ENCODE results near the gene CALCOCO1.
"Not testable (repeated sequence)": the region's sequence is repeated elsewhere in the genome, so short reads cannot be mapped to it uniquely, and the experiment has no call there.

CALCOCO1 gene

GRCh38 chr12:53727310-53728041, at the start of gene CALCOCO1:
Gene CALCOCO1, minus strand, starts transcription at chr12:53727452. Its CDS starts 2,210 bp downstream, at chr12:53725242.
- DNase-seq: peak; percentile 91 to 92

DNA sequence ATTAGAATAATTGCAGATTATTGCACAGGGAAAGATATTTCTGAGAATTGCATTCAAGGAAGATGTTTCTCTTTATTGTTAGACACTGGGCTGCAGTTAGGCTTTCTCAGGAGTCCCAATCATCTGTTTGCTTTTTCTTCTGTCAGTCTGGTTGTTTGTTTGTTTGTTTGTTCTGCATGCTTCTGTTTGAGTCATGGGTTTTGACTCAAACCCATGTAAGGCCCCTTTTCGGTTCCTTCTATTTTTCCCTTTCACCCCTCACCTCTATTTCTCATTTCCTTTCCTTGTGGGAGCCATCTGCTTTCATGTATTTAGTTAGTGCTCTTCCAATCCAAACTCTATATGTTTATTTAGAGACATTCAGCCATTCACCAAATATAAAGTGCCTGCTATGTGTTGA, 49.6 kb upstream of the CALCOCO1 start:
- no peak for DNase-seq

DNA sequence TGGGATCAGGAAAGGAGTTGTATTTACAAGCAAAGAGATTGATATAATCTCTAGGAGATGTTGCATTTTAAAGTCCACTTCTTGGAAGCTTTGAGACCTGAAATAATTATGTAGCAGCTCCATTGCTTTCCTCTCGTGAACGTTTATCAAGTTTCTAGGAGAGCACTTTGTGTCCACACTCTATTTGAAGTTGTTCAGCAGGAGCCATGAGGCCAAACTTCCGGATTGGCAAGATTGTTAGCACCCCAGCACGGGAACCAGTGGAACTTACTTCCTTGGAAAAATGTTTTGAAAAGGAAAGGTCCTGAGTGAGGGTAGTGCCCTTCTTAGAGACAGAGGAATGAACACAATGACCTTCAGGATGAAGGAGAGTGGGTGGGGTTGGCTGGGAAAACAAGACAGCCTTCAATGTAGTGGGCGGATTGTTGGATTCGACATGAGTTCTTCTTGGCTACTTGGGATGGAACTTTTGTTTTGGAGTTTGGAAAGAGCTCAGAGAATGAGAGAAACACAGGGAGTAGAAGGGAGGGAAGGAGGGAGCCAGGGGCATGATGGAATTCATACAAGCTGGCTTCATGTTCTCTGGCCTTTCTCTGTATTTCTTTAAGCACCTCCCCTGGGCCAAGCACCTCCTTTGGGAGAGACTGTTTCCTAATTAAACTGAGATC, 48.4 kb upstream of the CALCOCO1 start:
- DNase-seq: no peak

DNA sequence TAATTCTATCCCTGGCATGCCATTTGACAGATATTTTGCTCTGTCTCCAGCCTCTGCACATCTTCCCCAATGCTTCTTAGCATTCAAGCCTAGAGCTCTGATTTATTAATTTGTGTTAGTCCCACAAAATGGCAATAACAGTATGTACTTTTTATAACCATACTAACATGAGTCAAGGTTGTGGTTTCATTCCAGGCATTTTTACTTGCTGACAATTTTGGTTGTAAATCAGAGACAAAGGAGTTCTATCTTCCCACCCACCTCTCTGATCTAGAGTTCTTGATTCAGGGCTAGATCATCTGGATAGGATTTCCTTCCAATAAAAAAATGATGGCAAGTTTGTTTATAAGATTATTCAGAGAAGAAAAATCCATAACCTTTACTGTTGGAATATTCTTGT, 43.0 kb upstream of the CALCOCO1 start:
- no peak for DNase-seq

DNA sequence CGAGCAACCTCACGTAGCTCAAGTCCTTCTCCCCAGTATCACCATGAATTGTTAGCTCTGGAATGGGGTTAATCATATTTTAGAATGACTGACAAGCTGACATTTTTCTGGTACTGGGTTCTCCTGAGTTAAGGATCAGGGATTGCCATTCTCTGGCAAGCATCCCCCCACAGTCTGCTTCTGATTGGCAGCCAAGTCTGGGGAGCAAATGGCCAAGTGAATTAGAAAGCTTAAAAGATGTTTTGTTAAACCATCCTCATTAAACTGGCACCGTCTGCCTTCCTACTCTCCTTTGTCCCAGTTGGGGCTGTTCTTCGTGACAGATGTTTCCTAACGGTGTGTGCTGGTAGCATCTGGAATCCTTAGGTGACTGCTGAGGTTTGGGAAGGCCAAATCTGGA, 41.7 kb upstream of the CALCOCO1 start:
- DNase-seq: no peak

- DNase-seq: no peak
Measured at GRCh38 chr12:53766881-53767280, 39.6 kb upstream of the CALCOCO1 start.

DNA sequence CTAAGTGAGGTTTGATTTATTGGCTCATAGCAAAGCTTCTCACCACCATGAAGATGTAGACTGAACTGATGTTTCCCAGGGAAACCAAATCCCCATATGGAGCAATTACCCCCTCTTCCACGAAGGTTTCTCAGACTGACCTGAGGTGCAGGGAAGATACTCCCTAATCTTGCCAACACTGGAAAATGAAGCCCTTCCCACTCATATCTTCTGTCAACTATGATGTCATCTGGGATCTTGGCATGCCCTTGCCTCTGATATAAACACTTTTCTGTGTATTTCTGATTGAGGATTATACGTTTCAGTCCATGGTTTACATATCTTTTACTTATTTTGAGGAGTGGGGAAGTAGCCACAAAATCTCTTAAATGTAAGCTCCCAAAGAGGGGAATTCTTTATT, 38.6 kb upstream of the CALCOCO1 start:
- no peak for DNase-seq

- no peak for DNase-seq
Measured at GRCh38 chr12:53764615-53765014, 37.4 kb upstream of the CALCOCO1 start.

DNA sequence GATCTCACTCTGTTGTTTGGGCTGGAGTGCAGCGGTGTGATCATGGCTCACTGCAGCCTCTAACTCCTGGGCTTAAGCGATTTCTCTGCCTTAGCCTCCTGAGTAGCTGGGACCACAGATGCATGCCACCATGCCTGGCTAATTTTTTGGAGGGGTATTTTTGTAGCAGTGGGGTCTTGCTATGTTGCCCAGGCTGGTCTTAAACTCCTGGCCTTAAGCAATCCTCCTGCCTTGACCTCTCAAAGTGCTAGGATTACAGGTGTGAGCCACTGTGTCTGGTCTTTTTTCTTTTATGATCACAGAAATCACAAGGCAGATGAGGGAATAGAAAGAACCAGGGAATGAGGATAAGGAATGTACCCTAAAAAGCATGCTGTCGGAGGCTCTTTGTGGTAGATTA, 35.5 kb upstream of the CALCOCO1 start:
- not testable (repeated sequence) for DNase-seq

DNA sequence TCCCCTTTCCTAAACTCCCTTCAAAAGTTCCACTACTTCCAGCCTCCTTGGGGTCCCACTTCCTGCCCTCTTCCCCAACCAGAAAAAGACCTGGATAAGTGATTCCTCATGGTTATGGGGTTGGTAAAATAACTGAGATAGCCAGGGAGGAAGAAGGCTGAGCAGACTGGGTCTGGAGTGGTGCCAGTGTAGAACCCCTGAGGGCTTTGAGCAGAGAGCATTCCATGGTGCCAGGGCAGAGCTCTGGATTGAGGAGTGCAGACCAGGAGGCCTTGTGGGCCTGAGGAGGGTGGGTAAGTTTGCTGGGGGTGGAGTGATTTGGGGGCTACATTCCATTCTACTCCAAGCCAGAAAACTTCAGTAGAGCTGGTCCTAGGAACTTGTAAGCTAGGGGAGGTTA, 34.1 kb upstream of the CALCOCO1 start:
- DNase-seq: no peak

DNA sequence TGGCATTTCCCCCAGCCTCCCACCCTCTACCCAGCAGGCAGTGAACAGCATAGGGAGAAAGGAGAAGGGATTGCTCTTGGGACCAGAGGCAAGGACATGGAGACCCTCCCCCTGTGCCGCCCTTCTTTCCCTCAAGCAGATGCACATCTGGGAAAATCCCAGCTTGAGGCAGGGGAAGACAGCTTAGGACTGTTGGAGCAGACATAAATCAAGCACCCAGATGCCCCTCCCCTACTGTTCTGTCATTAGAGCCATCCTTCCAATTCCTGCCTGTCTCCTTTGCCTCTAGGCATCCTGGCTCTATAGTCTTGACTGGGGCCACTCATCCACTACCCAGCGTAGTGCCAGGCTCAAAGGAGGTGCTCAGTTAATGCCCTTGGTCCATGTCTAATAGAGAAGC, 32.0 kb upstream of the CALCOCO1 start:
- no peak for DNase-seq

- DNase-seq: no peak
Measured at GRCh38 chr12:53758730-53759103, 31.5 kb upstream of the CALCOCO1 start.

DNA sequence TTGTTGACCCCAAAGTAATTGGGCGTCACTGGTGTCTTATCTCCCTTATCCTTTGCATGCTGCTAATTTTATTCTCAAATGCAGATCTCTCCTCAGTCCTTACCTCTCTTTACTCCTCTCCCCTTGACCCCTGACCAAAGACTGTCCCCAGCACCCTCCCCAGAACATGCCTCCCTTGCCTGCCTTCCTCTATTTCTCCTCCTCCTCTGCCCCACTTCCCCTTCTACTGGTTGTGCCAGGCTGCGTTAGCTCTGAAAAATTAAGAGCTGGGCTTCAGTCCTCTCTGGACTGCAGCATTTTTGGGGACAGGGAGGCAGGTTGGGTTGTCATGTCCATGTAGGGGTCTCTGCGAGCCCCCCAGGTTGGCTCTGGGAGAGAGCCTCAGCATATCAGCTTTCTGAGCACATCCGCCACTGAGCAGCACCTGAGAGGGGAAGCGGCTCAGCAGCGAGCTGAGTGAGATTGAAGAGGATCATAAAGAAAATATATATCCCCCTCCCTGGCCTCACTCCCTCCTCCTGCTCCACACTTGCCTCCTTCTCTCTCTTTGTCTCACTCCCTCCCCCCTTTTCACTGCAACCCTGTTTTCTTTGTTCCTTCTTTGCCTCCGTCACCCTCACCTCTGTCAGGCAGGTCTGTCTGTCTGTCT, 31.0 kb upstream of the CALCOCO1 start:
- no peak for DNase-seq

DNA sequence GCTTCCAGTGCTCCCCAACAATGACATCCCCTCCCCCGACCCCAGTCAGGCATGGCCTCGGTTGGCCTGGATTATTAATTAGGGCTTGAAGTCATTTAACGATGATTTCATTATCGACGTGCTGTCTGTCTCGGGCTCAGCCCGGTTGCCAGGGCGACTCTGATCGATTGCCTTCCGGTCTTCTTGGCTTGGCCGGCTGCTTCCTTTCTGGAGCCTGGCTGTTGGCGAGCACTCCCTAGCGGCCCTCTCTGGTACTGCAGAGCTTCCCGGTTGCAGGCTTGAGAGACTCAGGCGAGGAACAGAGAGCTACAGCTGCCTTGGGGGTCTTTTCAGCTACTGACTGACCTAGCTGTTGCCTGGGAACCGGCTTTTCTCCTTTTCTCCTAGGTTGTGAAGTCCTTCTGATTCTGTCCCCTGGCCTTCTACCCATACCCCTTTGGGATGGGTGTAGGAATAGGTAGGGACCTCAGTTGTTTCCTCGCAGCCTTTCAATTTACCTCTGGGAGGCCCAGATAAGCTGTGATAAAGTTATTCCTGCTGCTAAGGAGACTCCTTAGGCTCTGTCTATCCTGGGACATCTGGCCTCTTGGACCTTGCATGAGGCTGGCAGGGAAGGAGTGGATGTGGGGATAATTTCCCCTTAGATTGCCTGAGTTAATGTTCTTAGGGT, 30.0 kb upstream of the CALCOCO1 start:
- peak; percentile 88 to 90 for DNase-seq

DNA sequence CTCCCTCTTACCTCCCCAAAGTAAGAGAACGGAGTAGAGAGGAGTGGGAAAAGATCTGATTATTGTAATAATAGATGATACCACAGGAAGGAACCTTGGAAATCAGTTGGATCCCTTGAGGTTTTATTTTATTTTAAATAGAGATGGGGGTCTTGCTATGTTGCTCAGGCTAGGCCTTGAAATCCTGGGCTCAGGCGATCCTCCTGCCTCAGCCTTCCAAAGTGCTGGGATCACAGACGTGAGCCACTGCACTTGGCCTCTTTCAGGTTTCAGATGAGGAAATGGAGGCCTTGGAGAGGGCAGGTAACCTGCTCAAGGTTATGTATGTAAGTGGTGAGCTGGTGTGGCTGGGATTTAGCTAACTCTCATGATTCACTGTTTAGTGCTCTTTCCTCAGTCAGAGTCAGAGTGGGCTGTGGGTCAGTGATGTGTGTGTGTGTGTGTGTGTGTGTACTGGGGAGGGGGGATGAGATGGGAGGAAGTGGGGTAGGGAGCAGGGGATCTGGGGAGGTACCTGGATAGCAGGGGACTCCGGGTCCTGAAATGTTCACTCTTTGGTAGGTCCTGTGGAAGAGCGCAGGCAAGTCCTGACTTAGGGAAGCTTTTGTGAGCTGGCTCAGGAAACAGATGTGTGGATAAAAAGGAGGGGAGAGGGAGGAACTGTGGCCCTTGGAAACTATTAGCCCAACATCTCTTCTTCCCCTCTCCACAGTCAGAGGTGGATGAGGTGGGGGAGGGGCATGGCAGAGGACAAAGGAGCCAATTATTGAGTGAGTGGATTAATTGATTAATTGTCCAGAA, 29.2 kb upstream of the CALCOCO1 start:
- DNase-seq: no peak

GRCh38 chr12:53755893-53756292, 28.6 kb upstream of the CALCOCO1 start:
- DNase-seq: no peak

GRCh38 chr12:53755451-53755891, 28.2 kb upstream of the CALCOCO1 start:
- no peak for DNase-seq

DNA sequence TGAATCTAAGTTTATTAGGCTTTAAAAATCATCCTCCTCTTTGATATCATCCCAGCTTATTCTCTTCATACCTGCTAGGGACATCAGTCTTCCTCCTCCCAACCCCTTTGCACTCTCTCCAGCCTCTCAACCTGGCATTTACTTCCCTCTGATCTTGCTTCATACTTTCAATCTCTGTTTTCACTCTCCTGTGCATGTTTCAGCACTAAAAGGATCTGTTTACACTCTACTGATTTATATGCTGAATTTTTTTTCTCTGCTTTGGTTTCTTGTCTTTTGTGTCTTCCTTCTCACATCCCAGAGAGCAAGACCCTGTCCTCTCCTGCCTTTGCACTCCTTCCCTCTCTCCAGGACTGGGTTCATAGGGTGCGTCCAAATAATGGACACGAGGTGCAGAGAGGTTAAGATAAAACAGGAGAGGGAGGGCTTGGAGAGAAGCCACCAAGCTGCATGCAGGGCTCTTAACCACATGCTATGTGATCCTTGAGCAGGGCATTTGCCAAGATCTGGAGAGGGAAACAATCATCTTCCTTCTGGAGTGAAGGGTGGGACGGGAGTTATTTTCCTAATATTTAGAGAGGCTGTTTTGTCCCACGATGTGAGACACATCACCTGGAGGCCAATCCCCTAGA, 27.5 kb upstream of the CALCOCO1 start:
- no peak for DNase-seq

- DNase-seq: no peak
Measured at GRCh38 chr12:53754188-53754585, 26.9 kb upstream of the CALCOCO1 start.

DNA sequence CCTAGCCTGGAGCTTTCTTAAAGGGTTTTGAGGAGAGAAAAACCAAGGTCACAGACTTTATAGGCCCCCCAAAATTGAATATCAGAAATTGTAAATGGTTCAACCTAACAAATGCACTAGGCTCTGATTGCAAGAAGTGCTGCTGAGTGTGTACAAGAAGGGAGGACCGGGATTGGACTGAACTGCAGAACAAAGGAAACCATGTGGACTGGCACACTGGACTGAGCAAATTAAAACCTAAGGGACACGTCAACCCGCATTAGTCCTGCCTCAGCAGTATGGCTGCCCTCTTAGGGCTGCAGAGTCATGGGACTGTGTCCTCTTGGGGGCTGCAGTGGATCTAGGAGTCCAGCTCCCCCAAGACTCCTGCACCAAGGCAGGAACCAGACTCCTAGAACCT, 25.4 kb upstream of the CALCOCO1 start:
- DNase-seq: no peak

GRCh38 chr12:53752192-53752601, 24.9 kb upstream of the CALCOCO1 start:
- DNase-seq: no peak

All from stimulated activated CD4-positive, alpha-beta T cell treated with anti-CD3 and anti-CD28 coated beads, Interleukin-2, amount 100 ng/mL, for 48 hours (primary cell).